H9 (cell line): Measurements from ENCODE around the gene TNFRSF18. TPM values are rescaled to one million over a fixed set of nuclear protein-coding genes. Genes with fewer than 3 reads are reported as not detected.

Source experiments
- DNase-seq: peaks from one replicate; pipeline ENCODE4 v3.0.0-alpha.2; 2017
- H2AFZ ChIP-seq: one replicate; pipeline ENCODE4 v1.6.1; 2013; ENCODE audit warnings: mild to moderate bottlenecking, low read length, control low read depth, moderate library complexity
- H2AK5ac ChIP-seq: 2 replicates; pipeline ENCODE4 v1.6.1; 2013; ENCODE audit warnings: low read length, control low read depth, mixed read lengths; ENCODE audit not compliant: insufficient read length
- H2BK120ac ChIP-seq: one replicate; pipeline ENCODE4 v1.6.1; 2013; ENCODE audit warnings: low read depth, mild to moderate bottlenecking, low read length, control low read depth, inconsistent platforms; ENCODE audit not compliant: poor library complexity, severe bottlenecking
- H2BK12ac ChIP-seq: 2 replicates; pipeline ENCODE4 v1.6.1; 2013; ENCODE audit warnings: low read length, control low read depth, mixed read lengths, low read depth; ENCODE audit not compliant: insufficient read length
- H2BK15ac ChIP-seq: 2 replicates; pipeline ENCODE4 v1.6.1; 2013; ENCODE audit warnings: low read depth, low read length, control low read depth
- H2BK20ac ChIP-seq: one replicate; pipeline ENCODE4 v1.6.1; 2013; ENCODE audit warnings: low read depth, mild to moderate bottlenecking, low read length, control low read depth, inconsistent platforms; ENCODE audit not compliant: poor library complexity, severe bottlenecking
- H2BK5ac ChIP-seq: 2 replicates; pipeline ENCODE4 v1.6.1; 2013; ENCODE audit warnings: low read length, control low read depth, mixed read lengths; ENCODE audit not compliant: insufficient read length
- H3K14ac ChIP-seq: 2 replicates; pipeline ENCODE4 v1.6.1; 2013; ENCODE audit warnings: low read length, control low read depth; ENCODE audit not compliant: insufficient read depth
- H3K18ac ChIP-seq: 2 replicates; pipeline ENCODE4 v1.6.1; 2013; ENCODE audit warnings: low read depth, mild to moderate bottlenecking, mixed read lengths, low read length, control low read depth; ENCODE audit not compliant: insufficient read length
- H3K23ac ChIP-seq: 2 replicates; pipeline ENCODE4 v1.6.1; 2013; ENCODE audit warnings: low read length, control low read depth, mixed read lengths, low read depth; ENCODE audit not compliant: insufficient read length
- H3K23me2 ChIP-seq: 2 replicates; pipeline ENCODE4 v1.6.1; 2013; ENCODE audit warnings: low read depth, mild to moderate bottlenecking, mixed read lengths, low read length, control low read depth; ENCODE audit not compliant: insufficient read length, poor library complexity, severe bottlenecking
- H3K27ac ChIP-seq: 2 replicates; pipeline ENCODE4 v1.5.1; 2013; ENCODE audit warnings: low read length, control low read depth, mixed read lengths, low read depth; ENCODE audit not compliant: insufficient read length
- H3K27me3 ChIP-seq: 2 replicates; pipeline ENCODE4 v1.6.1; 2013; ENCODE audit warnings: low read length, control low read depth, inconsistent platforms; ENCODE audit not compliant: insufficient read depth
- H3K4ac ChIP-seq: 2 replicates; pipeline ENCODE4 v1.6.1; 2013; ENCODE audit warnings: low read depth, mild to moderate bottlenecking, control low read depth, inconsistent platforms, low read length, moderate library complexity
- H3K4me1 ChIP-seq: 2 replicates; pipeline ENCODE4 v1.6.1; 2013; ENCODE audit warnings: low read length, control low read depth, inconsistent platforms; ENCODE audit not compliant: insufficient read depth
- H3K4me2 ChIP-seq: 2 replicates; pipeline ENCODE4 v1.6.1; 2013; ENCODE audit warnings: low read length, control low read depth, mixed read lengths; ENCODE audit not compliant: insufficient read length, insufficient read depth
- H3K56ac ChIP-seq: 2 replicates; pipeline ENCODE4 v1.6.1; 2013; ENCODE audit warnings: low read depth, mild to moderate bottlenecking, mixed read lengths, low read length, control low read depth; ENCODE audit not compliant: insufficient read length
- H3K79me1 ChIP-seq: 2 replicates; pipeline ENCODE4 v1.6.1; 2013; ENCODE audit warnings: low read depth, mild to moderate bottlenecking, moderate library complexity, low read length, control low read depth, inconsistent platforms; ENCODE audit not compliant: insufficient read depth, poor library complexity, severe bottlenecking
- H3K79me2 ChIP-seq: 2 replicates; pipeline ENCODE4 v1.6.1; 2013; ENCODE audit warnings: low read length, control low read depth, inconsistent platforms; ENCODE audit not compliant: insufficient read depth
- H3K9ac ChIP-seq: 2 replicates; pipeline ENCODE4 v1.6.1; 2013; ENCODE audit warnings: low read length, control low read depth, mixed read lengths; ENCODE audit not compliant: insufficient read length; ENCODE audit errors: extremely low read depth
- H3K9me3 ChIP-seq: one replicate; pipeline ENCODE4 v1.6.1; 2013; ENCODE audit warnings: low read depth, low read length, inconsistent platforms; ENCODE audit not compliant: control insufficient read depth
- H3T11ph ChIP-seq: one replicate; pipeline ENCODE4 v1.6.1; 2013; ENCODE audit warnings: mild to moderate bottlenecking, low read length, control low read depth, inconsistent platforms
- H4K20me1 ChIP-seq: one replicate; pipeline ENCODE4 v1.6.1; 2013; ENCODE audit not compliant: control insufficient read depth, insufficient read length, insufficient read depth
- H4K5ac ChIP-seq: 2 replicates; pipeline ENCODE4 v1.6.1; 2013; ENCODE audit warnings: low read depth, mild to moderate bottlenecking, mixed read lengths, low read length, control low read depth; ENCODE audit not compliant: insufficient read length
- H4K8ac ChIP-seq: replicated peaks from 2 replicates; pipeline ENCODE4 v1.6.1; 2013; ENCODE audit warnings: low read length, control low read depth, mixed read lengths, low read depth; ENCODE audit not compliant: insufficient read length
- H4K91ac ChIP-seq: 2 replicates; pipeline ENCODE4 v1.6.1; 2013; ENCODE audit warnings: low read depth, mild to moderate bottlenecking, moderate library complexity, mixed read lengths, low read length, control low read depth; ENCODE audit not compliant: insufficient read length
- H3K27ac Mint-ChIP-seq, 3 experiments: 2 replicates in 2 of 3; 3 replicates in 1 of 3; pipeline ENCODE4 v1.8.0; 2020 to 2021; ENCODE audit warnings: mixed read lengths in 3 of 3, mild to moderate bottlenecking in 1 of 3, moderate library complexity in 1 of 3
- H3K27me3 Mint-ChIP-seq: 2 replicates; pipeline ENCODE4 v1.8.0; 2021; ENCODE audit warnings: low read depth, mild to moderate bottlenecking, moderate library complexity, mixed read lengths
- H3K36me3 Mint-ChIP-seq, 3 experiments: 2 replicates in 2 of 3; 3 replicates in 1 of 3; pipeline ENCODE4 v1.8.0; 2020 to 2021; ENCODE audit warnings: low read depth in 3 of 3, mixed read lengths in 3 of 3; ENCODE audit not compliant: insufficient read depth in 1 of 3
- H3K4me1 Mint-ChIP-seq, 2 experiments: 2 replicates each; pipeline ENCODE4 v1.8.0; 2020; ENCODE audit warnings: mixed read lengths in 2 of 2
- H3K4me3 Mint-ChIP-seq, 2 experiments: 2 replicates in 1 of 2; 3 replicates in 1 of 2; pipeline ENCODE4 v1.8.0; 2020 to 2021; ENCODE audit warnings: mild to moderate bottlenecking in 2 of 2, mixed read lengths in 2 of 2, moderate library complexity in 1 of 2
- H3K9me3 Mint-ChIP-seq, 2 experiments: 2 replicates in 1 of 2; 3 replicates in 1 of 2; pipeline ENCODE4 v1.8.0; 2020; ENCODE audit warnings: mild to moderate bottlenecking in 2 of 2, mixed read lengths in 2 of 2, moderate library complexity in 1 of 2
- WGBS: extraction: QIAGEN DNeasy Blood & Tissue Kit; methylation state at CpG from one replicate; pipeline ENCODE4 v1.1.7; 2013; ENCODE audit warnings: missing lambda C conversion rate, low lambda C conversion rate, mixed read lengths; ENCODE audit not compliant: insufficient read length; ENCODE audit errors: extremely low coverage; 5-methylcytosine and 5-hydroxymethylcytosine counted together
- total RNA-seq: library from RNA; stranded (reverse); gene quantifications from 2 replicates; pipeline ENCODE4 v1.2.1, GENCODE V29; 2021
- TF ChIP-seq, protein P1 (sequence below): fragments of 200-600 bp; sonication (generic); conservative IDR thresholded peaks from 3 replicates; pipeline ENCODE4 v1.8.0; 2021; ENCODE audit warnings: antibody characterized with exemption, mild to moderate bottlenecking

The TNFRSF18 gene
- total RNA-seq, 1 experiment from 2014 or later = 2.0 TPM

DNA sequence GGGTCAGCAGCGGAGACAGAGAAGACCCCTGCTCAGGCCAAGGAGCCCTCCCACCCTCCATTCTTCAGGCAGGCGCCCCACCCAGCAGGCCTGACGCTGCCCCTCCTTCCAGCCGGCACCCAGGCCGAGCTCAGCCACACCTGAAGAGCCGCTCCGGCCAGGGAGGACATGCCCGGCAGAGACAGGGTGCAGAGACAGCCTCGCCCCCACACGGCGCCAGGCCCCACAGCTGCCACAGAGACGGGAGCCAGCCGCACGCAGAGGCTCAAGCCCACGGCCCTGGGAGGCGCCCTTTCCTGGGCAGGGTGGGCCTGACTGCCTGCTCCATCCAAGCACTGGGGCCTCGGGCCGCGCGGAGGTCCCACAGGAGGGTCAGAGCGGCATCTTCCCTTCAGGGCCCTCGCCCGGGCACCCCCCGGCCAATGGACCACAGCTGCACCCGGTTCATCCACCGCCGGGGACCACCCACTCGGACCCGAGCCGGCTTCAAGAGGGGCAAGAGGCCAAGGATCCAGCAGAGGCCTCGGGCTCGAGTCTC is 27.5 kb downstream of the TNFRSF18 start:
- H3K4me1 ChIP-seq = peaks cover 3% of the 10 kb centered on the region; the same call in 1 of the 2 replicates
- H4K91ac ChIP-seq = no peak overlapping the region
- no peak overlapping the region for H3K23ac ChIP-seq
- peak; percentile 26 for DNase-seq
- no peak overlapping the region for H3K4me3 Mint-ChIP-seq
- H3K18ac ChIP-seq = no peak overlapping the region
- no peak overlapping the region for H2AK5ac ChIP-seq
- H3K27me3 ChIP-seq = no peaks in the 10 kb centered on the region
- H3K9me3 Mint-ChIP-seq = peaks cover 0 to 4% of the 10 kb centered on the region in 2 experiments; a peak in 2 of 5 replicates
- H2BK20ac ChIP-seq = no peak overlapping the region
- peaks cover 11% of the 10 kb centered on the region for H3K27me3 Mint-ChIP-seq
- H3T11ph ChIP-seq = no peak overlapping the region
- H3K79me1 ChIP-seq = no peaks in the 10 kb centered on the region
- H2AFZ ChIP-seq = no peak overlapping the region
- no peak overlapping the region for H3K27ac ChIP-seq
- H3K4me2 ChIP-seq = no peak overlapping the region
- H3K23me2 ChIP-seq = no peaks in the 10 kb centered on the region
- no peak overlapping the region for H3K9ac ChIP-seq
- H4K5ac ChIP-seq = no peak overlapping the region
- TF ChIP-seq, protein P1, sequence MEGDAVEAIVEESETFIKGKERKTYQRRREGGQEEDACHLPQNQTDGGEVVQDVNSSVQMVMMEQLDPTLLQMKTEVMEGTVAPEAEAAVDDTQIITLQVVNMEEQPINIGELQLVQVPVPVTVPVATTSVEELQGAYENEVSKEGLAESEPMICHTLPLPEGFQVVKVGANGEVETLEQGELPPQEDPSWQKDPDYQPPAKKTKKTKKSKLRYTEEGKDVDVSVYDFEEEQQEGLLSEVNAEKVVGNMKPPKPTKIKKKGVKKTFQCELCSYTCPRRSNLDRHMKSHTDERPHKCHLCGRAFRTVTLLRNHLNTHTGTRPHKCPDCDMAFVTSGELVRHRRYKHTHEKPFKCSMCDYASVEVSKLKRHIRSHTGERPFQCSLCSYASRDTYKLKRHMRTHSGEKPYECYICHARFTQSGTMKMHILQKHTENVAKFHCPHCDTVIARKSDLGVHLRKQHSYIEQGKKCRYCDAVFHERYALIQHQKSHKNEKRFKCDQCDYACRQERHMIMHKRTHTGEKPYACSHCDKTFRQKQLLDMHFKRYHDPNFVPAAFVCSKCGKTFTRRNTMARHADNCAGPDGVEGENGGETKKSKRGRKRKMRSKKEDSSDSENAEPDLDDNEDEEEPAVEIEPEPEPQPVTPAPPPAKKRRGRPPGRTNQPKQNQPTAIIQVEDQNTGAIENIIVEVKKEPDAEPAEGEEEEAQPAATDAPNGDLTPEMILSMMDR = no peak
- H3K4ac ChIP-seq = no peak overlapping the region
- H3K27ac Mint-ChIP-seq = no peak overlapping the region
- no peak overlapping the region for H3K14ac ChIP-seq
- H2BK12ac ChIP-seq = no peak overlapping the region
- no peak overlapping the region for H4K8ac ChIP-seq
- H2BK120ac ChIP-seq = no peak overlapping the region
- H3K9me3 ChIP-seq = no peaks in the 10 kb centered on the region
- H3K36me3 Mint-ChIP-seq = peaks cover 1 to 10% (median 4%) of the 10 kb centered on the region in 3 experiments; a peak in 4 of 7 replicates
- no peak overlapping the region for H2BK5ac ChIP-seq
- no peak overlapping the region for H3K56ac ChIP-seq
- peaks cover 18 to 27% of the 10 kb centered on the region in 2 experiments for H3K4me1 Mint-ChIP-seq
- no peak overlapping the region for H2BK15ac ChIP-seq
- WGBS = no CpG with 5 or more reads among the region's 32 CpGs
- H4K20me1 ChIP-seq = no peaks in the 10 kb centered on the region
- no peaks in the 10 kb centered on the region for H3K79me2 ChIP-seq
